ENCODE data around the gene RIMKLA. TPM values are rescaled to one million over a fixed set of nuclear protein-coding genes. Genes with fewer than 3 reads are reported as not detected.

RIMKLA gene
- total RNA-seq, 1 donor from 2014 or later, result 0.20 TPM

DNA sequence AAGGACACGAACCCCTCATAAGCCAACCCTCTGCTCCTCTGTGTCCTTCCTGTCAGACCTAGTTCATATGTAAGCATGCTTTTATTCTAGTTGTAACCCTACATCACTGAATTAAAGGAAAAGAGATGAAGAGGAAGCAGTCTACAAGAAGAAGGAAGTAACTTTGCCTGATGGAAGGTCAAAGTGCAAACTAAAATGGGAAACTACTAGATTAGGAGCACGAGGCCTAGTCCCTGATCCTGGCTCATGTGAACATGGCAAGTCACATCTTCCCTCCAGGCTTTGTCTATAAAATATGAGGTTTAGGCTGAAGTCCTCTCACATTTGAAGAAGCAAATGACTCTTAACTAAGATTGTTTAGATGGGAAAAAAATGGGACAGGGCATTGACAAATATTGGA, 62.1 kb downstream of the RIMKLA start:
- no peaks in the 10 kb centered on the region for H3K9me3 Mint-ChIP-seq (ENCODE audit: unreplicated experiment)
- H3K27me3 Mint-ChIP-seq (ENCODE audit: low read depth, unreplicated experiment), result no peaks in the 10 kb centered on the region
- TF ChIP-seq EZH2 (IDR thresholded peaks at IDR 0.05; ENCODE audit: insufficient read depth, low read length), result no peak
- TF ChIP-seq, protein P1, sequence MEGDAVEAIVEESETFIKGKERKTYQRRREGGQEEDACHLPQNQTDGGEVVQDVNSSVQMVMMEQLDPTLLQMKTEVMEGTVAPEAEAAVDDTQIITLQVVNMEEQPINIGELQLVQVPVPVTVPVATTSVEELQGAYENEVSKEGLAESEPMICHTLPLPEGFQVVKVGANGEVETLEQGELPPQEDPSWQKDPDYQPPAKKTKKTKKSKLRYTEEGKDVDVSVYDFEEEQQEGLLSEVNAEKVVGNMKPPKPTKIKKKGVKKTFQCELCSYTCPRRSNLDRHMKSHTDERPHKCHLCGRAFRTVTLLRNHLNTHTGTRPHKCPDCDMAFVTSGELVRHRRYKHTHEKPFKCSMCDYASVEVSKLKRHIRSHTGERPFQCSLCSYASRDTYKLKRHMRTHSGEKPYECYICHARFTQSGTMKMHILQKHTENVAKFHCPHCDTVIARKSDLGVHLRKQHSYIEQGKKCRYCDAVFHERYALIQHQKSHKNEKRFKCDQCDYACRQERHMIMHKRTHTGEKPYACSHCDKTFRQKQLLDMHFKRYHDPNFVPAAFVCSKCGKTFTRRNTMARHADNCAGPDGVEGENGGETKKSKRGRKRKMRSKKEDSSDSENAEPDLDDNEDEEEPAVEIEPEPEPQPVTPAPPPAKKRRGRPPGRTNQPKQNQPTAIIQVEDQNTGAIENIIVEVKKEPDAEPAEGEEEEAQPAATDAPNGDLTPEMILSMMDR (IDR thresholded peaks at IDR 0.05; ENCODE audit: insufficient read depth, low read depth, low read length), result no peak
- Histone ChIP-seq H3K9me3 (ENCODE audit: insufficient read depth, low read depth, low read length) (no peaks in the 10 kb centered on the region), H3K4me1 (ENCODE audit: insufficient read depth, low read length) (peaks cover 4% of the 10 kb centered on the region), H4K20me1 (ENCODE audit: insufficient read depth, low read length) (no peaks in the 10 kb centered on the region), H3K79me2 (ENCODE audit: insufficient read depth, low read length) (no peaks in the 10 kb centered on the region), H2AFZ (ENCODE audit: low read depth, low read length) (no peak overlapping the region), H3K9ac (ENCODE audit: low read length) (no peak overlapping the region), H3K27me3 (ENCODE audit: insufficient read depth, low read length) (peaks cover 4% of the 10 kb centered on the region), H3K27ac (ENCODE audit: low read depth, low read length) (no peak overlapping the region), H3K4me2 (ENCODE audit: low read length) (no peak overlapping the region), H3K36me3 (ENCODE audit: insufficient read depth, low read length) (no peaks in the 10 kb centered on the region), H3K4me3 (ENCODE audit: insufficient read depth, low read depth, low read length) (no peak overlapping the region)
- no peak overlapping the region for H3K27ac Mint-ChIP-seq (ENCODE audit: unreplicated experiment)
- no peak overlapping the region for H3K4me3 Mint-ChIP-seq (ENCODE audit: unreplicated experiment)
- H3K4me1 Mint-ChIP-seq (ENCODE audit: low read depth, unreplicated experiment), result no peaks in the 10 kb centered on the region
- no peaks in the 10 kb centered on the region for H3K36me3 Mint-ChIP-seq (ENCODE audit: low read depth, unreplicated experiment)
- FAIRE-seq (no peak), DNase-seq (ENCODE audit: low read depth) (no peak)

DNA sequence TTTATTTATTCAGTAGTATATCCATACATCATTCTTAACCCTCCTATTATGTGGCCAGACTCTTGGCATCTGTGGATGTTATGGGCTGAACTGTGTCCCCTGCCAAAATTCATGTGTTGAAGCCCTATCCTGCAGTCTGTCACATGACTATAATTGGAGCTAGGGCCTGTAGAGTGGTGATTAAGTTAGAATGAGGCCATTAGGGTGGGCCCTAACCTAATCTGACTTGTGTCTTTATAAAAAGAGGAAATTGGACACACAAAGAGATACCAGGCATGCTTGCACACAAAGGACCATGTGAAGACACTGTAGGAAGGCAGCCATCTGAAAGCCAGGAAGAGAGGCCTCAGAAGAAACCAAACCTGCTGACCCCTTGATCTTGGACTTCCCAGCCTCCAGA, 68.7 kb downstream of the RIMKLA start:
- Histone ChIP-seq H4K20me1 (ENCODE audit: insufficient read depth, low read length) (no peaks in the 10 kb centered on the region), H3K79me2 (ENCODE audit: insufficient read depth, low read length) (no peaks in the 10 kb centered on the region), H3K4me3 (ENCODE audit: insufficient read depth, low read depth, low read length) (no peak overlapping the region), H3K4me1 (ENCODE audit: insufficient read depth, low read length) (no peaks in the 10 kb centered on the region), H3K27ac (ENCODE audit: low read depth, low read length) (no peak overlapping the region), H2AFZ (ENCODE audit: low read depth, low read length) (no peak overlapping the region), H3K9me3 (ENCODE audit: insufficient read depth, low read depth, low read length) (no peaks in the 10 kb centered on the region), H3K27me3 (ENCODE audit: insufficient read depth, low read length) (peaks cover under 1% of the 10 kb centered on the region), H3K36me3 (ENCODE audit: insufficient read depth, low read length) (no peaks in the 10 kb centered on the region), H3K9ac (ENCODE audit: low read length) (no peak overlapping the region), H3K4me2 (ENCODE audit: low read length) (no peak overlapping the region)
- no peak for FAIRE-seq
- peaks cover 11% of the 10 kb centered on the region for H3K4me1 Mint-ChIP-seq (ENCODE audit: low read depth, unreplicated experiment)
- H3K36me3 Mint-ChIP-seq (ENCODE audit: low read depth, unreplicated experiment), result no peaks in the 10 kb centered on the region
- H3K27ac Mint-ChIP-seq (ENCODE audit: unreplicated experiment), result no peak overlapping the region
- TF ChIP-seq, protein P1 (IDR thresholded peaks at IDR 0.05; ENCODE audit: insufficient read depth, low read depth, low read length), result no peak
- TF ChIP-seq EZH2 (IDR thresholded peaks at IDR 0.05; ENCODE audit: insufficient read depth, low read length), result no peak
- H3K27me3 Mint-ChIP-seq (ENCODE audit: low read depth, unreplicated experiment), result no peaks in the 10 kb centered on the region
- no peak for DNase-seq (ENCODE audit: low read depth)
- no peak overlapping the region for H3K4me3 Mint-ChIP-seq (ENCODE audit: unreplicated experiment)
- H3K9me3 Mint-ChIP-seq (ENCODE audit: unreplicated experiment), result peaks cover 2% of the 10 kb centered on the region

DNA sequence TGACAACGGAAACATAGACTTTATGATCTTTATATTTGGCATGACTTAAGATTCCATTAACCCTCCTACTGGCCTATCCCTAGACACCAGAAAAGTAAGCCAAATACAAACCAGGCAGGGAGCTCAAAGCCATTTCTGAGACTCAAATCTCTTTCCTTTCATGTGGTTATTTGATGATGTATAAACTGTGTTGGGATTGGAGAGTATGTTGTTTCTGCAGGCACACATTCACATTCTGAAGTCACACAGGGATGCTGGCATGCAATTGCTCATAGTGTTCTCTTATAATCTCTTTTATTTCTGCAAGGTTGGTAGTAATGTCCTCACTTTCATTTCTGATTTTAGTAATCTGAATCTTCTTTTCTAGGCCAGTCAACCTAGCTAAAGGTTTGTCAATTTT, 69.5 kb downstream of the RIMKLA start:
- Histone ChIP-seq H3K79me2 (ENCODE audit: insufficient read depth, low read length) (no peaks in the 10 kb centered on the region), H3K4me3 (ENCODE audit: insufficient read depth, low read depth, low read length) (no peak overlapping the region), H3K9ac (ENCODE audit: low read length) (no peak overlapping the region), H2AFZ (ENCODE audit: low read depth, low read length) (no peak overlapping the region), H3K27ac (ENCODE audit: low read depth, low read length) (no peak overlapping the region), H3K4me2 (ENCODE audit: low read length) (no peak overlapping the region), H3K27me3 (ENCODE audit: insufficient read depth, low read length) (no peaks in the 10 kb centered on the region), H4K20me1 (ENCODE audit: insufficient read depth, low read length) (no peaks in the 10 kb centered on the region), H3K36me3 (ENCODE audit: insufficient read depth, low read length) (no peaks in the 10 kb centered on the region), H3K9me3 (ENCODE audit: insufficient read depth, low read depth, low read length) (no peaks in the 10 kb centered on the region), H3K4me1 (ENCODE audit: insufficient read depth, low read length) (no peaks in the 10 kb centered on the region)
- H3K4me1 Mint-ChIP-seq (ENCODE audit: low read depth, unreplicated experiment), result peaks cover 11% of the 10 kb centered on the region
- FAIRE-seq, result no peak
- H3K36me3 Mint-ChIP-seq (ENCODE audit: low read depth, unreplicated experiment), result no peaks in the 10 kb centered on the region
- H3K27me3 Mint-ChIP-seq (ENCODE audit: low read depth, unreplicated experiment), result no peaks in the 10 kb centered on the region
- no peak overlapping the region for H3K27ac Mint-ChIP-seq (ENCODE audit: unreplicated experiment)
- TF ChIP-seq EZH2 (IDR thresholded peaks at IDR 0.05; ENCODE audit: insufficient read depth, low read length), result no peak
- TF ChIP-seq, protein P1 (IDR thresholded peaks at IDR 0.05; ENCODE audit: insufficient read depth, low read depth, low read length), result no peak
- peaks cover 2% of the 10 kb centered on the region for H3K9me3 Mint-ChIP-seq (ENCODE audit: unreplicated experiment)
- DNase-seq (ENCODE audit: low read depth), result no peak
- no peak overlapping the region for H3K4me3 Mint-ChIP-seq (ENCODE audit: unreplicated experiment)
